Neural cell (in vitro differentiated cells): ENCODE measurements around the gene GRIK3. TPM values are rescaled to one million over a fixed set of nuclear protein-coding genes. Genes with fewer than 3 reads are reported as not detected.

Experiments used
- H2AFZ ChIP-seq: fragments of 200-600, 300-800 bp; sonication (generic), shearing (Covaris generic); 2 replicates; pipeline ENCODE4 v1.6.0; 2014; ENCODE audit warnings: low read depth, mild to moderate bottlenecking, antibody characterized with exemption, low read length, moderate library complexity
- H3F3A ChIP-seq: fragments of 200-600 bp; shearing (Covaris generic); 2 replicates; pipeline ENCODE4 v1.6.1; 2016; ENCODE audit warnings: mild to moderate bottlenecking, moderate library complexity, mixed read lengths, antibody characterized with exemption, low read length; ENCODE audit not compliant: insufficient read depth, poor library complexity, severe bottlenecking
- H3K27ac ChIP-seq: fragments of 200-600, 300-800 bp; sonication (generic), shearing (Covaris generic); 2 replicates; pipeline ENCODE4 v1.5.1; 2014; ENCODE audit warnings: mild to moderate bottlenecking, low read length, moderate library complexity
- H3K27me3 ChIP-seq: fragments of 300-800, 200-600 bp; sonication (generic), shearing (Covaris generic); 2 replicates; pipeline ENCODE4 v1.6.0; 2014; ENCODE audit warnings: mild to moderate bottlenecking, low read depth, low read length, moderate library complexity; ENCODE audit not compliant: insufficient read depth
- H3K36me3 ChIP-seq: fragments of 300-800, 200-600 bp; sonication (generic), shearing (Covaris generic); 2 replicates; pipeline ENCODE4 v1.5.1; 2014; ENCODE audit warnings: mild to moderate bottlenecking, antibody characterized with exemption, low read length, moderate library complexity; ENCODE audit not compliant: insufficient read depth
- H3K4me2 ChIP-seq: fragments of 300-800, 200-600 bp; sonication (generic), shearing (Covaris generic); 2 replicates; pipeline ENCODE4 v1.6.0; 2014; ENCODE audit warnings: mild to moderate bottlenecking, low read length
- H3K4me3 ChIP-seq: fragments of 300-800, 200-600 bp; sonication (generic), shearing (Covaris generic); 2 replicates; pipeline ENCODE4 v1.5.1; 2014; ENCODE audit warnings: mild to moderate bottlenecking, low read length, moderate library complexity
- H3K79me2 ChIP-seq: fragments of 200-600 bp; shearing (Covaris generic); replicated peaks from 2 replicates; pipeline ENCODE4 v1.6.0; 2014; ENCODE audit warnings: mild to moderate bottlenecking, low read length, moderate library complexity; ENCODE audit not compliant: insufficient read depth
- H3K9ac ChIP-seq: fragments of 300-800, 200-600 bp; sonication (generic), shearing (Covaris generic); 2 replicates; pipeline ENCODE4 v1.6.1; 2016; ENCODE audit warnings: mild to moderate bottlenecking, low read length, mixed read lengths
- H3K9me2 ChIP-seq: fragments of 200-600 bp; shearing (Covaris generic); 2 replicates; pipeline ENCODE4 v1.6.1; 2016; ENCODE audit warnings: mild to moderate bottlenecking, low read length, mixed read lengths; ENCODE audit not compliant: insufficient read depth
- H3K9me3 ChIP-seq: fragments of 200-600, 300-800 bp; sonication (generic), shearing (Covaris generic); 2 replicates; pipeline ENCODE4 v1.6.1; 2016; ENCODE audit warnings: mild to moderate bottlenecking, mixed run types, low read length, moderate library complexity, mixed read lengths
- H4K20me1 ChIP-seq: fragments of 200-600 bp; shearing (Covaris generic); 2 replicates; pipeline ENCODE4 v1.6.1; 2016; ENCODE audit warnings: mild to moderate bottlenecking, mixed run types; ENCODE audit not compliant: insufficient read depth
- EP300 ChIP-seq: fragments of 450-650 bp; conservative IDR thresholded peaks from 2 replicates; pipeline ENCODE4 v1.6.1; 2014; ENCODE audit warnings: antibody characterized with exemption, mild to moderate bottlenecking, moderate library complexity; ENCODE audit not compliant: poor library complexity, severe bottlenecking
- EZH2 ChIP-seq: fragments of 200-600, 300-800 bp; shearing (Covaris generic), sonication (generic); IDR thresholded peaks from 2 replicates; pipeline ENCODE4 v1.6.1; 2014; ENCODE audit warnings: antibody characterized with exemption, low read length, borderline replicate concordance, mild to moderate bottlenecking; ENCODE audit not compliant: insufficient read depth, poor library complexity, severe bottlenecking
- MXI1 ChIP-seq: fragments of 450-650 bp; conservative IDR thresholded peaks from 2 replicates; pipeline ENCODE4 v1.6.1; 2014; ENCODE audit warnings: antibody characterized with exemption, mild to moderate bottlenecking; ENCODE audit not compliant: poor library complexity, severe bottlenecking
- POLR2AphosphoS5 ChIP-seq: IDR thresholded peaks from 2 replicates; pipeline ENCODE4 v1.6.1; 2012
- RAD21 ChIP-seq: fragments of 450-650 bp; conservative IDR thresholded peaks from 2 replicates; pipeline ENCODE4 v1.6.1; 2014; ENCODE audit warnings: antibody characterized with exemption, mild to moderate bottlenecking, moderate library complexity
- SMC3 ChIP-seq: fragments of 450-650 bp; conservative IDR thresholded peaks from 2 replicates; pipeline ENCODE4 v1.6.1; 2014; ENCODE audit warnings: antibody characterized with exemption, mild to moderate bottlenecking, moderate library complexity; ENCODE audit not compliant: poor library complexity
- TAF1 ChIP-seq: IDR thresholded peaks from 2 replicates; pipeline ENCODE4 v1.6.1; 2012; ENCODE audit warnings: low read depth
- polyA plus RNA-seq: library from polyadenylated mRNA; depleted of rRNA; stranded (reverse); fragments of >200 nt; gene quantifications from 2 replicates; pipeline ENCODE4 v1.2.3, GENCODE V29; 2014
- TF ChIP-seq, protein P1 (sequence below): IDR thresholded peaks from 2 replicates; pipeline ENCODE4 v1.6.1; 2012; ENCODE audit warnings: borderline replicate concordance
- TF ChIP-seq, protein P2 (sequence below): fragments of 450-650 bp; IDR thresholded peaks from 2 replicates; pipeline ENCODE4 v1.5.1; 2014; ENCODE audit warnings: antibody characterized with exemption, mild to moderate bottlenecking, moderate library complexity; ENCODE audit not compliant: poor library complexity, severe bottlenecking

The GRIK3 gene
- polyA plus RNA-seq, 1 donor from 2014 or later: 5.0 TPM

DNA sequence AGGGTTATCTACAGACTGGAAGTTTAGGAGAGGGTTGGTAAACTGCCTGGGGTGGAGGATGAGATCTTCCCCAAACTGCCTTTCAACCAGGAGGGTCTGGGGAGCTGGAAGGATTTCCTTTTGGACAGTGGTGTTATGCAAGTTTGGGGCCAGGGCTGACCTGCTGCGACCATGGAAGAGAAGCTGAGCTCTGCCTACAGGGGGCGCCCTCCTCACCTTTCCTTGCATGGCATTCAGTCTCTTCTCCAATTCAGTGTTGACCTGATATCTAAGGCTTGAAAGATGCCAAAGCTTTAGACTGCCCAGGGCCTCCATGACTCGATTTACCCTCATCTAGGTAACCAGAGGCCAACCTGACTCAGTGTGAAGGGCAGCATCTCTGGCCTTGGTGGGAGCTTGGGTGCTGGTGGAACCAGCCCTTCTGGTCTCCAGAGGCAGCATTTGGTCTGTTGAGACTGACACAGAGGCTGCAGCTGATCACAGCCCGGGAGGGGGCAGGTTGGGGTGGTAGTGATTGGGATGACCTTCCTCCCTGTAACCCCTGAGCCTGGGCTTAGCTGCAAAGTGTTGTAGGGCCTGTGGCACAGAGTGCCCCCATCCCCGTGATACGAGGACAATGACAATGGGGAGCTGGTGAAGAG is 170.0 kb downstream of the GRIK3 start:
- Histone ChIP-seq H3K79me2 (no peaks in the 10 kb centered on the region), H3K36me3 (no peaks in the 10 kb centered on the region), H3K4me3 (no peak overlapping the region), H3K9me3 (no peaks in the 10 kb centered on the region), H3K27ac (no peak overlapping the region), H3F3A (no peaks in the 10 kb centered on the region), H3K27me3 (no peaks in the 10 kb centered on the region), H2AFZ (no peak overlapping the region), H3K4me2 (no peak overlapping the region), H3K9ac (no peak overlapping the region), H4K20me1 (no peaks in the 10 kb centered on the region), H3K9me2 (no peaks in the 10 kb centered on the region)
- TF ChIP-seq, protein P1, sequence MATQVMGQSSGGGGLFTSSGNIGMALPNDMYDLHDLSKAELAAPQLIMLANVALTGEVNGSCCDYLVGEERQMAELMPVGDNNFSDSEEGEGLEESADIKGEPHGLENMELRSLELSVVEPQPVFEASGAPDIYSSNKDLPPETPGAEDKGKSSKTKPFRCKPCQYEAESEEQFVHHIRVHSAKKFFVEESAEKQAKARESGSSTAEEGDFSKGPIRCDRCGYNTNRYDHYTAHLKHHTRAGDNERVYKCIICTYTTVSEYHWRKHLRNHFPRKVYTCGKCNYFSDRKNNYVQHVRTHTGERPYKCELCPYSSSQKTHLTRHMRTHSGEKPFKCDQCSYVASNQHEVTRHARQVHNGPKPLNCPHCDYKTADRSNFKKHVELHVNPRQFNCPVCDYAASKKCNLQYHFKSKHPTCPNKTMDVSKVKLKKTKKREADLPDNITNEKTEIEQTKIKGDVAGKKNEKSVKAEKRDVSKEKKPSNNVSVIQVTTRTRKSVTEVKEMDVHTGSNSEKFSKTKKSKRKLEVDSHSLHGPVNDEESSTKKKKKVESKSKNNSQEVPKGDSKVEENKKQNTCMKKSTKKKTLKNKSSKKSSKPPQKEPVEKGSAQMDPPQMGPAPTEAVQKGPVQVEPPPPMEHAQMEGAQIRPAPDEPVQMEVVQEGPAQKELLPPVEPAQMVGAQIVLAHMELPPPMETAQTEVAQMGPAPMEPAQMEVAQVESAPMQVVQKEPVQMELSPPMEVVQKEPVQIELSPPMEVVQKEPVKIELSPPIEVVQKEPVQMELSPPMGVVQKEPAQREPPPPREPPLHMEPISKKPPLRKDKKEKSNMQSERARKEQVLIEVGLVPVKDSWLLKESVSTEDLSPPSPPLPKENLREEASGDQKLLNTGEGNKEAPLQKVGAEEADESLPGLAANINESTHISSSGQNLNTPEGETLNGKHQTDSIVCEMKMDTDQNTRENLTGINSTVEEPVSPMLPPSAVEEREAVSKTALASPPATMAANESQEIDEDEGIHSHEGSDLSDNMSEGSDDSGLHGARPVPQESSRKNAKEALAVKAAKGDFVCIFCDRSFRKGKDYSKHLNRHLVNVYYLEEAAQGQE: no peak
- TF ChIP-seq, protein P2, sequence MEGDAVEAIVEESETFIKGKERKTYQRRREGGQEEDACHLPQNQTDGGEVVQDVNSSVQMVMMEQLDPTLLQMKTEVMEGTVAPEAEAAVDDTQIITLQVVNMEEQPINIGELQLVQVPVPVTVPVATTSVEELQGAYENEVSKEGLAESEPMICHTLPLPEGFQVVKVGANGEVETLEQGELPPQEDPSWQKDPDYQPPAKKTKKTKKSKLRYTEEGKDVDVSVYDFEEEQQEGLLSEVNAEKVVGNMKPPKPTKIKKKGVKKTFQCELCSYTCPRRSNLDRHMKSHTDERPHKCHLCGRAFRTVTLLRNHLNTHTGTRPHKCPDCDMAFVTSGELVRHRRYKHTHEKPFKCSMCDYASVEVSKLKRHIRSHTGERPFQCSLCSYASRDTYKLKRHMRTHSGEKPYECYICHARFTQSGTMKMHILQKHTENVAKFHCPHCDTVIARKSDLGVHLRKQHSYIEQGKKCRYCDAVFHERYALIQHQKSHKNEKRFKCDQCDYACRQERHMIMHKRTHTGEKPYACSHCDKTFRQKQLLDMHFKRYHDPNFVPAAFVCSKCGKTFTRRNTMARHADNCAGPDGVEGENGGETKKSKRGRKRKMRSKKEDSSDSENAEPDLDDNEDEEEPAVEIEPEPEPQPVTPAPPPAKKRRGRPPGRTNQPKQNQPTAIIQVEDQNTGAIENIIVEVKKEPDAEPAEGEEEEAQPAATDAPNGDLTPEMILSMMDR: peak; percentile 17

DNA sequence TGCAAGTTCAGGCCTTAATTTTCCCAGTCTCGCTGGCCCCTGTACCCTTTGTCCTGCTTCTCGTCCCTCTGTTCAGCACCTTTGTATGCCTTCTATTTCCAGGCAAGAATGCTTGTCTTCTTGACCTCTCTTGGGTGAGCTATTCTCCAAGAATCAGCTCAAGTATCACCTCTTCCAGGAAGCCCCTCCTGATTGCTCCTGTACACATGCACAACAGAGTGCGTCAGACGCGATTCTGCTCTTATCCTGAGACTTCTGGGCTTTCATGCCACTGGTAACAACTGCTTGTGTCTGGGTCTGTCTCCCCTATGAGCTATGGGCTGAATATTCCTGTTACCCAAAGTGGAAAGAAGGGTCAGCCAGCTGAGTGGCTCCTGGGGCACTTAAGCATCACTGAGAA is 170.8 kb downstream of the GRIK3 start:
- no peaks in the 10 kb centered on the region for H3K9me2 ChIP-seq
- H3K79me2 ChIP-seq: no peaks in the 10 kb centered on the region

More for the DNA sequence above, 170.8 kb downstream of the GRIK3 start:
- Histone ChIP-seq H3K4me3 (no peak overlapping the region), H3K27ac (no peak overlapping the region), H3K9me3 (no peaks in the 10 kb centered on the region), H3K36me3 (no peaks in the 10 kb centered on the region), H3F3A (no peaks in the 10 kb centered on the region), H3K27me3 (no peaks in the 10 kb centered on the region), H3K9ac (no peak overlapping the region), H4K20me1 (no peaks in the 10 kb centered on the region), H2AFZ (no peak overlapping the region), H3K4me2 (no peak overlapping the region)
- no peak for TF ChIP-seq POLR2AphosphoS5
- no peak for TF ChIP-seq EP300
- TF ChIP-seq, protein P1: no peak
- TF ChIP-seq TAF1: no peak
- no peak for TF ChIP-seq SMC3
- TF ChIP-seq, protein P2: no peak
- no peak for TF ChIP-seq RAD21
- TF ChIP-seq MXI1: no peak
- TF ChIP-seq EZH2: no peak
